GM19463 (cell line): ENCODE results near the gene COPS9.

Experiments
- ATAC-seq: cut with Tn5 transposase; IDR thresholded peaks from one replicate; pipeline ENCODE4 v1.9.1; 2021; ENCODE audit warnings: mild to moderate bottlenecking, moderate library complexity; ENCODE audit not compliant: unreplicated experiment

COPS9 gene

GRCh38 chr2:240151477-240152031 is 15.4 kb upstream of the COPS9 start:
- no peak for ATAC-seq

- ATAC-seq = no peak
Observed at GRCh38 chr2:240149943-240150784, 14.1 kb upstream of the COPS9 start.

GRCh38 chr2:240147911-240148587 is 11.9 kb upstream of the COPS9 start:
- no peak for ATAC-seq

GRCh38 chr2:240147382-240147781 is 11.3 kb upstream of the COPS9 start:
- ATAC-seq = no peak

GRCh38 chr2:240146627-240147278 is 10.6 kb upstream of the COPS9 start:
- no peak for ATAC-seq

GRCh38 chr2:240146141-240146561 is 10.0 kb upstream of the COPS9 start:
- ATAC-seq = no peak

GRCh38 chr2:240145461-240145860 is 9.4 kb upstream of the COPS9 start:
- no peak for ATAC-seq

- ATAC-seq = no peak
Observed at GRCh38 chr2:240144649-240145261, 8.7 kb upstream of the COPS9 start.

GRCh38 chr2:240143801-240144648 is 7.9 kb upstream of the COPS9 start:
- no peak for ATAC-seq

- ATAC-seq = no peak
Observed at GRCh38 chr2:240143276-240143675, 7.2 kb upstream of the COPS9 start.

GRCh38 chr2:240142859-240143258 is 6.8 kb upstream of the COPS9 start:
- no peak for ATAC-seq

- no peak for ATAC-seq
Observed at GRCh38 chr2:240142256-240142775, 6.2 kb upstream of the COPS9 start.

- no peak for ATAC-seq
Observed at GRCh38 chr2:240141736-240142135, 5.6 kb upstream of the COPS9 start.

GRCh38 chr2:240140920-240141319 is 4.8 kb upstream of the COPS9 start:
- no peak for ATAC-seq

GRCh38 chr2:240140511-240140910 is 4.4 kb upstream of the COPS9 start, which contains the start of gene OTOS:
OTOS (minus strand) TSS chr2:240140658; CDS start chr2:240140326, 332 bp downstream.
- no peak for ATAC-seq

- no peak for ATAC-seq
Observed at GRCh38 chr2:240139666-240140393, 3.7 kb upstream of the COPS9 start.

- no peak for ATAC-seq
Observed at GRCh38 chr2:240139011-240139441, 2.9 kb upstream of the COPS9 start.

GRCh38 chr2:240138254-240138984 is 2.3 kb upstream of the COPS9 start:
- no peak for ATAC-seq
